ENCODE results near the gene SPATA9.

Gene SPATA9

GRCh38 chr5:95613514-95613913 lies 69.3 kb downstream of the SPATA9 start:
- DNase-seq: no peak

GRCh38 chr5:95611396-95611795 lies 71.4 kb downstream of the SPATA9 start:
- DNase-seq: no peak

- DNase-seq: no peak
Observed at GRCh38 chr5:95610546-95610945, 72.2 kb downstream of the SPATA9 start.

GRCh38 chr5:95609711-95610110 lies 73.1 kb downstream of the SPATA9 start:
- DNase-seq: no peak
